ENCODE measurements around the gene CNTNAP4. TPM values are rescaled to one million over a fixed set of nuclear protein-coding genes. Genes with fewer than 3 reads are reported as not detected.

CNTNAP4 gene
- total RNA-seq, 1 experiment from 2014 or later = not detected

DNA sequence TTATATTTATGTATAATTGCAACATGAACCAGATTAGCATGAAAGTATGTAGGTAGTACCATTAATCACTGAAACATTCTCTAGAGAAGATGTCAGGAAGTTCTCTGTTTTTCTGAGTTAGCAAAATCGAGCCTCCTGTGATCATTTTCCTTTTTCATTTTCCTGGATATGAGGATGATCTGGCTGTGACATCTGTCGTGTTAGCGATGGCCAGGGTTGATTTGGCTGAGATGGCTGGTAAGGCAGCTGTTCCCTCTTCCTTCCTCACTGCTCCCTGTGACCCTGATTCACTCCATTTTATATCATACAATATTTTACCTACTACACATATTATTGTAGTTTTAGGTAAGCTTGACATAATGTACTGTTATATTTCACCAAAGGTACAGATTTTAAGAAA is 10.3 kb downstream of the CNTNAP4 start:
- Mint-ChIP-seq H3K4me3 (no peak overlapping the region), H3K4me1 (no peaks in the 10 kb centered on the region), H3K36me3 (peaks cover 22% of the 10 kb centered on the region), H3K9me3 (peaks cover 56% of the 10 kb centered on the region), H3K27me3 (ENCODE audit: low read depth) (peaks cover 10% of the 10 kb centered on the region), H3K27ac (no peak overlapping the region)
- TF ChIP-seq SMAD4 (CRISPR knock-in tag; IDR thresholded peaks at IDR 0.05) = no peak
- TF ChIP-seq ATF1 (CRISPR knock-in tag; IDR thresholded peaks at IDR 0.05) = no peak
- TF ChIP-seq, protein P1, sequence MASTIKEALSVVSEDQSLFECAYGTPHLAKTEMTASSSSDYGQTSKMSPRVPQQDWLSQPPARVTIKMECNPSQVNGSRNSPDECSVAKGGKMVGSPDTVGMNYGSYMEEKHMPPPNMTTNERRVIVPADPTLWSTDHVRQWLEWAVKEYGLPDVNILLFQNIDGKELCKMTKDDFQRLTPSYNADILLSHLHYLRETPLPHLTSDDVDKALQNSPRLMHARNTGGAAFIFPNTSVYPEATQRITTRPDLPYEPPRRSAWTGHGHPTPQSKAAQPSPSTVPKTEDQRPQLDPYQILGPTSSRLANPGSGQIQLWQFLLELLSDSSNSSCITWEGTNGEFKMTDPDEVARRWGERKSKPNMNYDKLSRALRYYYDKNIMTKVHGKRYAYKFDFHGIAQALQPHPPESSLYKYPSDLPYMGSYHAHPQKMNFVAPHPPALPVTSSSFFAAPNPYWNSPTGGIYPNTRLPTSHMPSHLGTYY (CRISPR knock-in tag; IDR thresholded peaks at IDR 0.05) = no peak
- TF ChIP-seq ZNF219 (CRISPR knock-in tag; IDR thresholded peaks at IDR 0.05; ENCODE audit: borderline replicate concordance) = no peak
- TF ChIP-seq, protein P2, sequence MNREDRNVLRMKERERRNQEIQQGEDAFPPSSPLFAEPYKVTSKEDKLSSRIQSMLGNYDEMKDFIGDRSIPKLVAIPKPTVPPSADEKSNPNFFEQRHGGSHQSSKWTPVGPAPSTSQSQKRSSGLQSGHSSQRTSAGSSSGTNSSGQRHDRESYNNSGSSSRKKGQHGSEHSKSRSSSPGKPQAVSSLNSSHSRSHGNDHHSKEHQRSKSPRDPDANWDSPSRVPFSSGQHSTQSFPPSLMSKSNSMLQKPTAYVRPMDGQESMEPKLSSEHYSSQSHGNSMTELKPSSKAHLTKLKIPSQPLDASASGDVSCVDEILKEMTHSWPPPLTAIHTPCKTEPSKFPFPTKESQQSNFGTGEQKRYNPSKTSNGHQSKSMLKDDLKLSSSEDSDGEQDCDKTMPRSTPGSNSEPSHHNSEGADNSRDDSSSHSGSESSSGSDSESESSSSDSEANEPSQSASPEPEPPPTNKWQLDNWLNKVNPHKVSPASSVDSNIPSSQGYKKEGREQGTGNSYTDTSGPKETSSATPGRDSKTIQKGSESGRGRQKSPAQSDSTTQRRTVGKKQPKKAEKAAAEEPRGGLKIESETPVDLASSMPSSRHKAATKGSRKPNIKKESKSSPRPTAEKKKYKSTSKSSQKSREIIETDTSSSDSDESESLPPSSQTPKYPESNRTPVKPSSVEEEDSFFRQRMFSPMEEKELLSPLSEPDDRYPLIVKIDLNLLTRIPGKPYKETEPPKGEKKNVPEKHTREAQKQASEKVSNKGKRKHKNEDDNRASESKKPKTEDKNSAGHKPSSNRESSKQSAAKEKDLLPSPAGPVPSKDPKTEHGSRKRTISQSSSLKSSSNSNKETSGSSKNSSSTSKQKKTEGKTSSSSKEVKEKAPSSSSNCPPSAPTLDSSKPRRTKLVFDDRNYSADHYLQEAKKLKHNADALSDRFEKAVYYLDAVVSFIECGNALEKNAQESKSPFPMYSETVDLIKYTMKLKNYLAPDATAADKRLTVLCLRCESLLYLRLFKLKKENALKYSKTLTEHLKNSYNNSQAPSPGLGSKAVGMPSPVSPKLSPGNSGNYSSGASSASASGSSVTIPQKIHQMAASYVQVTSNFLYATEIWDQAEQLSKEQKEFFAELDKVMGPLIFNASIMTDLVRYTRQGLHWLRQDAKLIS (CRISPR knock-in tag; IDR thresholded peaks at IDR 0.05; ENCODE audit: borderline replicate concordance) = no peak
- TF ChIP-seq, protein P3, sequence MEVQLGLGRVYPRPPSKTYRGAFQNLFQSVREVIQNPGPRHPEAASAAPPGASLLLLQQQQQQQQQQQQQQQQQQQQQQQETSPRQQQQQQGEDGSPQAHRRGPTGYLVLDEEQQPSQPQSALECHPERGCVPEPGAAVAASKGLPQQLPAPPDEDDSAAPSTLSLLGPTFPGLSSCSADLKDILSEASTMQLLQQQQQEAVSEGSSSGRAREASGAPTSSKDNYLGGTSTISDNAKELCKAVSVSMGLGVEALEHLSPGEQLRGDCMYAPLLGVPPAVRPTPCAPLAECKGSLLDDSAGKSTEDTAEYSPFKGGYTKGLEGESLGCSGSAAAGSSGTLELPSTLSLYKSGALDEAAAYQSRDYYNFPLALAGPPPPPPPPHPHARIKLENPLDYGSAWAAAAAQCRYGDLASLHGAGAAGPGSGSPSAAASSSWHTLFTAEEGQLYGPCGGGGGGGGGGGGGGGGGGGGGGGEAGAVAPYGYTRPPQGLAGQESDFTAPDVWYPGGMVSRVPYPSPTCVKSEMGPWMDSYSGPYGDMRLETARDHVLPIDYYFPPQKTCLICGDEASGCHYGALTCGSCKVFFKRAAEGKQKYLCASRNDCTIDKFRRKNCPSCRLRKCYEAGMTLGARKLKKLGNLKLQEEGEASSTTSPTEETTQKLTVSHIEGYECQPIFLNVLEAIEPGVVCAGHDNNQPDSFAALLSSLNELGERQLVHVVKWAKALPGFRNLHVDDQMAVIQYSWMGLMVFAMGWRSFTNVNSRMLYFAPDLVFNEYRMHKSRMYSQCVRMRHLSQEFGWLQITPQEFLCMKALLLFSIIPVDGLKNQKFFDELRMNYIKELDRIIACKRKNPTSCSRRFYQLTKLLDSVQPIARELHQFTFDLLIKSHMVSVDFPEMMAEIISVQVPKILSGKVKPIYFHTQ (CRISPR knock-in tag; IDR thresholded peaks at IDR 0.05) = no peak
- TF ChIP-seq, protein P4, sequence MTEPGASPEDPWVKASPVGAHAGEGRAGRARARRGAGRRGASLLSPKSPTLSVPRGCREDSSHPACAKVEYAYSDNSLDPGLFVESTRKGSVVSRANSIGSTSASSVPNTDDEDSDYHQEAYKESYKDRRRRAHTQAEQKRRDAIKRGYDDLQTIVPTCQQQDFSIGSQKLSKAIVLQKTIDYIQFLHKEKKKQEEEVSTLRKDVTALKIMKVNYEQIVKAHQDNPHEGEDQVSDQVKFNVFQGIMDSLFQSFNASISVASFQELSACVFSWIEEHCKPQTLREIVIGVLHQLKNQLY (CRISPR knock-in tag; IDR thresholded peaks at IDR 0.05) = no peak
- TF ChIP-seq, protein P5, sequence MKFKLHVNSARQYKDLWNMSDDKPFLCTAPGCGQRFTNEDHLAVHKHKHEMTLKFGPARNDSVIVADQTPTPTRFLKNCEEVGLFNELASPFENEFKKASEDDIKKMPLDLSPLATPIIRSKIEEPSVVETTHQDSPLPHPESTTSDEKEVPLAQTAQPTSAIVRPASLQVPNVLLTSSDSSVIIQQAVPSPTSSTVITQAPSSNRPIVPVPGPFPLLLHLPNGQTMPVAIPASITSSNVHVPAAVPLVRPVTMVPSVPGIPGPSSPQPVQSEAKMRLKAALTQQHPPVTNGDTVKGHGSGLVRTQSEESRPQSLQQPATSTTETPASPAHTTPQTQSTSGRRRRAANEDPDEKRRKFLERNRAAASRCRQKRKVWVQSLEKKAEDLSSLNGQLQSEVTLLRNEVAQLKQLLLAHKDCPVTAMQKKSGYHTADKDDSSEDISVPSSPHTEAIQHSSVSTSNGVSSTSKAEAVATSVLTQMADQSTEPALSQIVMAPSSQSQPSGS (CRISPR knock-in tag; IDR thresholded peaks at IDR 0.05; ENCODE audit: borderline replicate concordance, low read depth) = no peak
- TF ChIP-seq JAZF1 (CRISPR knock-in tag; IDR thresholded peaks at IDR 0.05) = no peak
- TF ChIP-seq, protein P6, sequence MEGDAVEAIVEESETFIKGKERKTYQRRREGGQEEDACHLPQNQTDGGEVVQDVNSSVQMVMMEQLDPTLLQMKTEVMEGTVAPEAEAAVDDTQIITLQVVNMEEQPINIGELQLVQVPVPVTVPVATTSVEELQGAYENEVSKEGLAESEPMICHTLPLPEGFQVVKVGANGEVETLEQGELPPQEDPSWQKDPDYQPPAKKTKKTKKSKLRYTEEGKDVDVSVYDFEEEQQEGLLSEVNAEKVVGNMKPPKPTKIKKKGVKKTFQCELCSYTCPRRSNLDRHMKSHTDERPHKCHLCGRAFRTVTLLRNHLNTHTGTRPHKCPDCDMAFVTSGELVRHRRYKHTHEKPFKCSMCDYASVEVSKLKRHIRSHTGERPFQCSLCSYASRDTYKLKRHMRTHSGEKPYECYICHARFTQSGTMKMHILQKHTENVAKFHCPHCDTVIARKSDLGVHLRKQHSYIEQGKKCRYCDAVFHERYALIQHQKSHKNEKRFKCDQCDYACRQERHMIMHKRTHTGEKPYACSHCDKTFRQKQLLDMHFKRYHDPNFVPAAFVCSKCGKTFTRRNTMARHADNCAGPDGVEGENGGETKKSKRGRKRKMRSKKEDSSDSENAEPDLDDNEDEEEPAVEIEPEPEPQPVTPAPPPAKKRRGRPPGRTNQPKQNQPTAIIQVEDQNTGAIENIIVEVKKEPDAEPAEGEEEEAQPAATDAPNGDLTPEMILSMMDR (IDR thresholded peaks at IDR 0.05) = no peak
- ChIA-PET POLR2A (no interaction called here), CTCF (no interaction called here)
- ATAC-seq (no peak), DNase-seq (ENCODE audit: low spot score) (no peak)

DNA sequence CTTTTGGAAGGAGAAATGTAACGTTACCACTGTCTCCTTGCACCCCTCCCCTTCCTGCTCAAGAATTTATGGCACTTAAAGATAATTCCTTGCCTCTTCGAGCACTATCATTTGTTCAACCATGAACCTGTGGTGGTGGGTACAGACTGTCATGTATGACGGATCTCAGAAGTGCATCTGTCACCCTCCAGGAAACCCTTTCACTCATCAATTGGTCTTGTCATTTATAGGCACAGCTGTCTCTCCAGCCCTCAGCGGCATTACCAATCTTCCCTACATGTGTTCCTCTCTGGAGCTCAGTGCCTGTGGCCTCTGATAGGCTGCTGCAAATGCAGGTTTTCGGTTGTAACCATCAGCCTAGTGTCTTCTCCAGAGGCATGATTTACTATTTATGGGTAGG is 15.0 kb downstream of the CNTNAP4 start:
- Mint-ChIP-seq H3K4me3 (no peak overlapping the region), H3K4me1 (no peaks in the 10 kb centered on the region), H3K27ac (no peak overlapping the region), H3K9me3 (peaks cover 60% of the 10 kb centered on the region), H3K36me3 (peaks cover 27% of the 10 kb centered on the region), H3K27me3 (ENCODE audit: low read depth) (peaks cover 14% of the 10 kb centered on the region)
- ATAC-seq (no peak), DNase-seq (ENCODE audit: low spot score) (no peak)
- POLR2A ChIA-PET = no interaction called here
- CTCF ChIA-PET = no interaction called here
- no peak for TF ChIP-seq FOXP1 (CRISPR knock-in tag; IDR thresholded peaks at IDR 0.05; ENCODE audit: borderline replicate concordance)
- TF ChIP-seq, protein P7, sequence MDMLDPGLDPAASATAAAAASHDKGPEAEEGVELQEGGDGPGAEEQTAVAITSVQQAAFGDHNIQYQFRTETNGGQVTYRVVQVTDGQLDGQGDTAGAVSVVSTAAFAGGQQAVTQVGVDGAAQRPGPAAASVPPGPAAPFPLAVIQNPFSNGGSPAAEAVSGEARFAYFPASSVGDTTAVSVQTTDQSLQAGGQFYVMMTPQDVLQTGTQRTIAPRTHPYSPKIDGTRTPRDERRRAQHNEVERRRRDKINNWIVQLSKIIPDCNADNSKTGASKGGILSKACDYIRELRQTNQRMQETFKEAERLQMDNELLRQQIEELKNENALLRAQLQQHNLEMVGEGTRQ (CRISPR knock-in tag; IDR thresholded peaks at IDR 0.05) = no peak
- TF ChIP-seq, protein P8, sequence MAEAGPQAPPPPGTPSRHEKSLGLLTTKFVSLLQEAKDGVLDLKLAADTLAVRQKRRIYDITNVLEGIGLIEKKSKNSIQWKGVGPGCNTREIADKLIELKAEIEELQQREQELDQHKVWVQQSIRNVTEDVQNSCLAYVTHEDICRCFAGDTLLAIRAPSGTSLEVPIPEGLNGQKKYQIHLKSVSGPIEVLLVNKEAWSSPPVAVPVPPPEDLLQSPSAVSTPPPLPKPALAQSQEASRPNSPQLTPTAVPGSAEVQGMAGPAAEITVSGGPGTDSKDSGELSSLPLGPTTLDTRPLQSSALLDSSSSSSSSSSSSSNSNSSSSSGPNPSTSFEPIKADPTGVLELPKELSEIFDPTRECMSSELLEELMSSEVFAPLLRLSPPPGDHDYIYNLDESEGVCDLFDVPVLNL (CRISPR knock-in tag; IDR thresholded peaks at IDR 0.05; ENCODE audit: borderline replicate concordance, low read depth) = no peak
- TF ChIP-seq GTF2I (CRISPR knock-in tag; conservative IDR thresholded peaks at IDR 0.05) = no peak
- TF ChIP-seq FOXK1 (CRISPR knock-in tag; IDR thresholded peaks at IDR 0.05) = no peak
- TF ChIP-seq NFYB (CRISPR knock-in tag; conservative IDR thresholded peaks at IDR 0.05; ENCODE audit: low read depth) = no peak
- no peak for TF ChIP-seq EMX1 (CRISPR knock-in tag; IDR thresholded peaks at IDR 0.05)
- TF ChIP-seq ZNF416 (CRISPR knock-in tag; IDR thresholded peaks at IDR 0.05) = no peak
- TF ChIP-seq, protein P9, sequence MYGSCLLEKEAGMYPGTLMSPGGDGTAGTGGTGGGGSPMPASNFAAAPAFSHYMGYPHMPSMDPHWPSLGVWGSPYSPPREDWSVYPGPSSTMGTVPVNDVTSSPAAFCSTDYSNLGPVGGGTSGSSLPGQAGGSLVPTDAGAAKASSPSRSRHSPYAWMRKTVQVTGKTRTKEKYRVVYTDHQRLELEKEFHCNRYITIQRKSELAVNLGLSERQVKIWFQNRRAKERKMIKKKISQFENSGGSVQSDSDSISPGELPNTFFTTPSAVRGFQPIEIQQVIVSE (CRISPR knock-in tag; IDR thresholded peaks at IDR 0.05; ENCODE audit: borderline replicate concordance) = no peak

Measured in WTC11 (cell line).